B cell (primary cell): ENCODE data around the gene RTF2. TPM values are rescaled to one million over a fixed set of nuclear protein-coding genes. Genes with fewer than 3 reads are reported as not detected.

ENCODE experiments used
- ATAC-seq: fragments of 200-7000 bp; cut with Tn5 transposase; one replicate; pipeline ENCODE4 v1.10.0; 2021; ENCODE audit warnings: low read depth, mild to moderate bottlenecking, moderate number of reproducible peaks, moderate library complexity
- CTCF ChIA-PET: fragments of 350-600 bp; sonication (Branson Sonifier 250); formaldehyde crosslinking; loops from one replicate; lab custom pipeline; 2021; ENCODE audit warnings: antibody characterized with exemption, inconsistent platforms; lab: Charles Lee
- POLR2A ChIA-PET: fragments of 350-600 bp; sonication (Branson Sonifier 250); formaldehyde crosslinking; loops from one replicate; lab custom pipeline; 2021; ENCODE audit warnings: antibody characterized with exemption; lab: Charles Lee
- DNase-seq: peaks from one replicate; pipeline ENCODE4 v3.0.0; 2013
- H2AFZ ChIP-seq: 2 replicates; pipeline ENCODE4 v1.6.1; 2012; ENCODE audit warnings: mild to moderate bottlenecking, low read depth, low read length; ENCODE audit not compliant: insufficient read depth, poor library complexity, severe bottlenecking
- H3K27ac ChIP-seq, 2 donors: 1 replicate in 1 of 2; 2 replicates in 1 of 2; pipeline ENCODE4 v1.5.1; 2012 to 2013; ENCODE audit warnings: low read length in 2 of 2, mild to moderate bottlenecking in 2 of 2, moderate library complexity in 1 of 2
- H3K27me3 ChIP-seq, 4 experiments: fragments of 200-600 bp in 1 of 4; sonication (generic) in 1 of 4; replicated peaks in 1 of 4; 1 replicate in 2 of 4; 2 replicates in 2 of 4; pipeline versions ENCODE4 v1.6.1 to v1.7.0; 2013 to 2016; ENCODE audit warnings: low read length in 3 of 4, mild to moderate bottlenecking in 2 of 4, mixed read lengths in 1 of 4, moderate library complexity in 1 of 4; ENCODE audit not compliant: insufficient read depth in 4 of 4, control insufficient read depth in 3 of 4; ENCODE audit errors: control extremely low read depth in 1 of 4
- H3K36me3 ChIP-seq, 2 experiments: replicated peaks in 1 of 2; 1 replicate in 1 of 2; 2 replicates in 1 of 2; pipeline versions ENCODE4 v1.6.1 to v1.7.1; 2013; ENCODE audit warnings: low read length in 1 of 2; ENCODE audit not compliant: insufficient read depth in 2 of 2, control insufficient read depth in 1 of 2; ENCODE audit errors: control extremely low read depth in 1 of 2, extremely low read depth in 1 of 2
- H3K4me1 ChIP-seq, 2 donors: fragments of 200-600 bp in 1 of 2; sonication (generic) in 1 of 2; 1 replicate in 1 of 2; 2 replicates in 1 of 2; pipeline versions ENCODE4 v1.5.1 to v1.6.1; 2013 to 2017; ENCODE audit warnings: low read length in 2 of 2; ENCODE audit not compliant: control insufficient read depth in 2 of 2, insufficient read depth in 2 of 2
- H3K4me2 ChIP-seq: replicated peaks from 2 replicates; pipeline ENCODE3; 2012; ENCODE audit warnings: mild to moderate bottlenecking, low read depth, low read length; ENCODE audit not compliant: poor library complexity, severe bottlenecking
- H3K4me3 ChIP-seq, 5 experiments: fragments of 200-600 bp in 1 of 5; sonication (generic) in 1 of 5; 1 replicate in 3 of 5; 2 replicates in 2 of 5; pipeline versions ENCODE4 v1.5.1 to v1.7.0; 2011 to 2016; ENCODE audit warnings: low read length in 4 of 5, mild to moderate bottlenecking in 4 of 5, low read depth in 2 of 5, control low read depth in 1 of 5, moderate library complexity in 1 of 5; ENCODE audit not compliant: insufficient read depth in 1 of 5; ENCODE audit errors: control extremely low read depth in 1 of 5, extremely low read depth in 1 of 5
- H3K79me2 ChIP-seq: fragments of 200-600 bp; sonication (generic); one replicate; pipeline ENCODE4 v1.6.0; 2016; ENCODE audit warnings: low read length; ENCODE audit not compliant: control insufficient read depth, insufficient read depth
- H3K9ac ChIP-seq: fragments of 200-600 bp; sonication (generic); 2 replicates; pipeline ENCODE4 v1.6.1; 2017; ENCODE audit warnings: mild to moderate bottlenecking, low read length, moderate library complexity
- H3K9me3 ChIP-seq, 3 donors: one replicate each; pipeline versions ENCODE4 v1.6.1 to v1.7.1; 2013; ENCODE audit warnings: low read length in 2 of 3; ENCODE audit not compliant: control insufficient read depth in 2 of 3, insufficient read depth in 1 of 3; ENCODE audit errors: control extremely low read depth in 1 of 3
- H4K20me1 ChIP-seq: 2 replicates; pipeline ENCODE4 v1.6.0; 2012; ENCODE audit warnings: mild to moderate bottlenecking, low read length; ENCODE audit not compliant: insufficient read depth, control insufficient read depth, poor library complexity, severe bottlenecking
- H3K27ac Mint-ChIP-seq: one replicate; pipeline ENCODE4 v1.8.0; 2021; ENCODE audit warnings: mixed read lengths
- H3K27me3 Mint-ChIP-seq: one replicate; pipeline ENCODE4 v1.8.0; 2021; ENCODE audit warnings: mixed read lengths
- H3K4me1 Mint-ChIP-seq: one replicate; pipeline ENCODE4 v1.8.0; 2021; ENCODE audit warnings: mixed read lengths
- H3K4me3 Mint-ChIP-seq: one replicate; pipeline ENCODE4 v1.8.0; 2021; ENCODE audit warnings: mixed read lengths
- H3K9me3 Mint-ChIP-seq: one replicate; pipeline ENCODE4 v1.8.0; 2022; ENCODE audit warnings: mixed read lengths; ENCODE audit not compliant: insufficient read depth
- CTCF ChIP-seq: fragments of 200-600 bp; IDR thresholded peaks from one replicate; pipeline ENCODE4 v1.8.0; 2022; ENCODE audit warnings: antibody characterized with exemption, mild to moderate bottlenecking
- EZH2 ChIP-seq: IDR thresholded peaks from 2 replicates; pipeline ENCODE4 v1.6.1; 2012; ENCODE audit warnings: borderline replicate concordance, low read depth, mild to moderate bottlenecking, moderate library complexity, low read length; ENCODE audit not compliant: insufficient read depth, poor library complexity, severe bottlenecking
- WGBS: methylation state at CpG from one replicate; pipeline ENCODE4 v1.1.5; 2013; ENCODE audit warnings: missing lambda C conversion rate; ENCODE audit not compliant: insufficient coverage; 5-methylcytosine and 5-hydroxymethylcytosine counted together
- intact Hi-C: fragments of 100-400 bp; cut with micrococcal nuclease; formaldehyde crosslinking; loops from one replicate; pipeline ENCODE4 v1.10.0; 2022
- polyA plus RNA-seq: library from polyadenylated mRNA; depleted of rRNA; stranded (reverse); fragments of >200 nt; gene quantifications from 2 replicates; pipeline ENCODE4 v1.2.3, GENCODE V29; 2012
- total RNA-seq, 2 donors: library from RNA; stranded (reverse); fragments of 120-200 nt in 1 of 2; gene quantifications; 1 replicate in 1 of 2; 2 replicates in 1 of 2; pipeline versions ENCODE4 v1.2.3 to v1.2.4, GENCODE V29; 2013 to 2022

Gene RTF2
- total and polyA plus RNA-seq, 2 donors (not counting 1 experiment from before 2014, with no cell fraction given) = 34.6 to 78.4 TPM

GRCh38 chr20:56430461-56430860 is 38.0 kb upstream of the RTF2 start:
- H3K4me1 Mint-ChIP-seq = peaks cover 32% of the 10 kb centered on the region
- no peaks in the 10 kb centered on the region for H4K20me1 ChIP-seq
- H3K79me2 ChIP-seq = no peaks in the 10 kb centered on the region
- no peak overlapping the region for H3K27ac ChIP-seq
- peaks cover 9% of the 10 kb centered on the region for H3K27me3 Mint-ChIP-seq
- no peak overlapping the region for H3K4me3 Mint-ChIP-seq
- peaks cover 0 to 13% (median 3%) of the 10 kb centered on the region in 4 experiments for H3K27me3 ChIP-seq
- ChIA-PET POLR2A (no interaction called here), CTCF (no interaction called here)
- no peak overlapping the region for H3K4me2 ChIP-seq
- ATAC-seq (no peak), DNase-seq (no peak)
- no peak overlapping the region for H3K4me3 ChIP-seq
- intact Hi-C loops = no loop called here
- 92% methylated on average over 4 of the region's 4 CpGs for WGBS
- H2AFZ ChIP-seq = no peak overlapping the region
- H3K9me3 Mint-ChIP-seq = no peaks in the 10 kb centered on the region
- H3K27ac Mint-ChIP-seq = no peak overlapping the region
- peaks cover 0 to 1% (median 0%) of the 10 kb centered on the region in 3 donors for H3K9me3 ChIP-seq
- no peak overlapping the region for H3K9ac ChIP-seq
- no peaks in the 10 kb centered on the region for H3K36me3 ChIP-seq
- peaks cover 13 to 25% of the 10 kb centered on the region in 2 donors for H3K4me1 ChIP-seq
- TF ChIP-seq EZH2 (no peak), CTCF (no peak)

DNA sequence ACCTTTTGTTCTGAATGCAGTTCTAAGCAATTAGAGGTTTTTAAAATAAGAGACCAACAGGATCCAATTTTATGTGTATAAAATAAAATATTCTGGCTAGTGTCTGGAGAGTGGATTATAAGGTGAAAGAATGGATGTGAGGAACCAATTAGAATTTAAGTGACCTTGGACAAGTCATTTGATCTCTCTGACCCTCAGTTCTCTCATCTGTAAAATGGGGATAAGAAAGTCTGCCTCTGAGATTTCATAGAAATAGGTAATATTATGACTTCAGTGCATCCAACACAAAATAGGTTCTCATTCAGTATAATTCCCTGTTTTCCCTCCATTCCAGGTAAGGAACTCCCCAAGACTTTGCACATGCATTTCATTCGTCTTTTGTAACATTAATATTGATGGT is 37.5 kb upstream of the RTF2 start:
- WGBS = 100% methylated on average over 1 of the region's 1 CpG
- H2AFZ ChIP-seq = no peak overlapping the region
- no peak overlapping the region for H3K4me3 Mint-ChIP-seq
- ChIA-PET CTCF (no interaction called here), POLR2A (no interaction called here)
- H3K9ac ChIP-seq = no peak overlapping the region
- no peak overlapping the region for H3K27ac Mint-ChIP-seq
- H3K79me2 ChIP-seq = no peaks in the 10 kb centered on the region
- H3K4me2 ChIP-seq = no peak overlapping the region
- H3K27me3 ChIP-seq = peaks cover 0 to 12% (median 3%) of the 10 kb centered on the region in 4 experiments
- H4K20me1 ChIP-seq = no peaks in the 10 kb centered on the region
- intact Hi-C loops = no loop called here
- ATAC-seq (no peak), DNase-seq (no peak)
- no peak overlapping the region for H3K4me3 ChIP-seq
- H3K4me1 ChIP-seq = peaks cover 13 to 27% of the 10 kb centered on the region in 2 donors
- peaks cover 0 to 1% (median 0%) of the 10 kb centered on the region in 3 donors for H3K9me3 ChIP-seq
- H3K4me1 Mint-ChIP-seq = peaks cover 33% of the 10 kb centered on the region
- no peaks in the 10 kb centered on the region for H3K36me3 ChIP-seq
- no peaks in the 10 kb centered on the region for H3K9me3 Mint-ChIP-seq
- no peak overlapping the region for H3K27ac ChIP-seq
- TF ChIP-seq CTCF = no peak
- TF ChIP-seq EZH2 = no peak
- peaks cover 7% of the 10 kb centered on the region for H3K27me3 Mint-ChIP-seq
